Erythroblast (primary cell): ENCODE measurements around the gene RNPEPL1.

ENCODE experiments used
- DNase-seq, 2 experiments: peaks; one replicate each; lab custom pipeline; 2025; lab: John Stamatoyannopoulos, UW
- GATA1 ChIP-seq: IDR thresholded peaks from 2 replicates; pipeline ENCODE4 v1.6.1; 2011; ENCODE audit warnings: low read depth, mild to moderate bottlenecking, control low read depth, low read length, moderate library complexity
- POLR2A ChIP-seq: IDR thresholded peaks from 2 replicates; pipeline ENCODE4 v1.6.1; 2011; ENCODE audit warnings: mild to moderate bottlenecking, low read length

The RNPEPL1 gene

DNA sequence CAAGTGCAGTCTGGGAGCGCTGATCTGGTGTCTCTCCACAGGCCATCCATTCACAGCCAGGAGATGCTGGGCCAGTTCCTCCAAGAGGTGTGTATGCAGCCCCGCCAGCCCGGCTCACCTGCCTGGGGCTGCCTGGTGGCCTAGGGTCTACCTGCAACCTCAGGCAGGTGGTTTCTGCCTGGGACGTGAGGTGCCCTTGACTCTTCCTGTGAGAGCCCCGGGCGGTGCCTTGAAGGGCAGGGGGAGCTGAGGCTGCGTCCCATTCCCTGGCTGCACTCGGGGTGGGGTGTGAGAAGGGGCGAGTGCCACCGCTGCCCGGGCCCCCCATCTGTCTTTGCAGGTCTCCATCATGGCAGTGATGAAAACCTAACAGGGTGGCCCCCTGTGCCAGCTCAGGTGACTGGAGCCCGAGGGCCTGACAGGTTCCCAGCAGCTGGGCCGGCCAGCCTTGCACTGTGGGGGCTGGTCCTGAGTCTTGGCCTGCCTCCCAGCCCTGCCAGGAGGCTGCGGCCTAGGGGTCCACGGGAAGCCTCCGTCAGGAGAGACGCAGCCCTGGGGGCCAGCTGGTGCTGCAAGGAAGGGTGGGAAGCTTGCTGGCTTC lies 30.1 kb downstream of the RNPEPL1 start:
- TF ChIP-seq POLR2A (no peak), GATA1 (no peak)

DNA sequence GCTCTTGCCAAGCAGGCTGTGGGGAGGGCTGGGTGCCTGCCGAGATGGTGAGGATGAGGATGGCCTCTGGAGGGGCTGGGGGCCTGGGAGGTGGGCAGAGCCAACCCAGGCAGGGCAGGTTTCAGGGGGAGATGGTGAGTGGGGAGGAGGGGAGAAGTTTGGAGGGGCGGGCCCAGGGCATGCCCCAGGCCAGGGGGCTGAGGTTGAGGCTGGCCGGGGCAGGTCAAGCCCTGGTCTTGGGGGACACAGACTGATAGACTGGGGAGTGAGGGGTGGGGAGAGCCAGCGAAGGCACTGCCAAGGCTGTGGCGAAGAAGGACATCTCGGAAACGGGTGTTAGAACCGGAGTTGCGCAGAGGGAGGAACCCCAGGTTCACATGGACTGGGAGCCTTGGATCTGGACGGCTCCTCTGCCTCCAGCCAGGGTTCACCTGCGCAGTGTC lies 30.9 kb downstream of the RNPEPL1 start:
- TF ChIP-seq GATA1: no peak
- TF ChIP-seq POLR2A: no peak
- no peak for DNase-seq

More for the DNA sequence above, 30.1 kb downstream of the RNPEPL1 start:
- DNase-seq: no peak

DNA sequence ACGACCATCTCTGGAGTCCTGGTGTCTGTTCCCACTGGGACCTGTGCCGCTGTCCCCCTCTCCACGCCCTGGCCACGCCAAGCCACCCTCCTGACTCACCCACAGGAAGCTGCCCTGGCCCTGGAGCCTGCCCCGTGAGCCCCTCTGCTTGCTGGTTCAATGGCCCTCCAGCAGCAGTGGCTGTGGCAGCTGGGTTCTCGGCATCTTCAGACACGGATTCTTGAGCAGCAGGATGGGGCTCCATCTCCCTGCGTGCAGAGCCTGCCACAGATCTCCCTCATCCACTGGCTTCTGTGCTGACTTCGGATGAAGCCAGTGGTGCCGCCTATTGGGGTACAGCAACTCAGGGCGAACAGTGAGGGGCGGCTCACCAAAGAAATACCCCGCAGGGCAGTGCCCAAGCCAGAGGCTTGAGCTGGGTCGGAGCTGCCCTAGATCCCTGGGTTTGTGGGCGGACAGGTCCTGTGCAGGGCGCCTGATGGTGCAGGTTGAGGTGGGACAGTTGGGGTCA lies 32.2 kb downstream of the RNPEPL1 start:
- no peak for DNase-seq
- no peak for TF ChIP-seq POLR2A
- no peak for TF ChIP-seq GATA1

DNA sequence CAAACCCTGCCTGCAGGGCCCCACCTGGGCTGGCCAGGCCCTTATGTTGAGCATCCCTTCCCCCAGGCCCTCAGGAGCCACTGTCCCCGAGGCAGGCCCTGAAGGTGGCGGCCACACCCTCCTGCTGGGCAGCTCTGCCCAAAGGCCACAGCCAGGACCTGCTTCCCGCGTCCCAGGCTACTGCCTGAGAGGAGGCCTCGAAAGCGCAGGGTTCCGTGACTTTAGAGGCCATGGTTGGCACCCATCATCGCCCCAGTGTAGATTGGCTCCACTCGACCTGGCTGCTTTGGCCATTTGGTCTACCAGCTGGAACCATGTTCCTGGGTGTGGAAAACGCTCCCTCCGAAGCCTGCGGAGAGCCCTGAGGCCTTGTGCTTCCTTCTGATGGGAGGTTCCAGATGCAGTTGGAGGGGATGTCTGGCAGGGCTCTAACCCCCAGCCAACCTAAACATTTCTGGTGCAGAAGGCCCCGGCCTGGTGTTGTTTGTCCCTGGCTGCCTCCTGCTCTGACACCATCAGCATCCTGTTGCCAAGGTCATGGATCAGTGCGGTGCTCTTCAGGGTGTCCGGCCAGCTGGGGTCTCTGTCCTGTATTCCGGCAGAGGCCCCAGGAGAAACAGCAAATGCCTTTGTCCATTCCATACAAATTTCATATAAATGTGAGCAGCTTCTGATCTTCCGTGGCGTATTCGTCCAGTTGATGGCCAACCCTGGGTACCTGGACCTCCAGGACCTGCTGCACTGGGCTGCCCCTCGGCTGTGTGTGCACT lies 33.0 kb downstream of the RNPEPL1 start:
- TF ChIP-seq POLR2A: no peak
- TF ChIP-seq GATA1: no peak
- DNase-seq: no peak

DNA sequence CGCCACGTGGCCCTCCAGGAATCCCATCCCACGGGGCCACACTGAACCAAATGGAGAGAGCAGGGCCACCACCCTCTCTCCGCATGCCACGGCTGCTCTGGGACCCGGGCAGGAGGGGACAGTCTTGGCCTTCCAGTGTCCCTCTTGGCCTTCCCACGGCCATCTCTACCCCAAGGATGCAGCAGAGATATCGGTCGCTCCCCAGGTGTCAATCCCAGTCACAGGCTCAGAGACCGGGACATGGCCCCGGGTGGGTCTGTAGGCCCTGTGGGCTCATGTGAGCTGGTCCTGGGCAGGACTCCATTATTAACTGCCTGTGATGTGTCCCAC lies 33.5 kb downstream of the RNPEPL1 start:
- no peak for TF ChIP-seq GATA1
- DNase-seq: no peak

DNA sequence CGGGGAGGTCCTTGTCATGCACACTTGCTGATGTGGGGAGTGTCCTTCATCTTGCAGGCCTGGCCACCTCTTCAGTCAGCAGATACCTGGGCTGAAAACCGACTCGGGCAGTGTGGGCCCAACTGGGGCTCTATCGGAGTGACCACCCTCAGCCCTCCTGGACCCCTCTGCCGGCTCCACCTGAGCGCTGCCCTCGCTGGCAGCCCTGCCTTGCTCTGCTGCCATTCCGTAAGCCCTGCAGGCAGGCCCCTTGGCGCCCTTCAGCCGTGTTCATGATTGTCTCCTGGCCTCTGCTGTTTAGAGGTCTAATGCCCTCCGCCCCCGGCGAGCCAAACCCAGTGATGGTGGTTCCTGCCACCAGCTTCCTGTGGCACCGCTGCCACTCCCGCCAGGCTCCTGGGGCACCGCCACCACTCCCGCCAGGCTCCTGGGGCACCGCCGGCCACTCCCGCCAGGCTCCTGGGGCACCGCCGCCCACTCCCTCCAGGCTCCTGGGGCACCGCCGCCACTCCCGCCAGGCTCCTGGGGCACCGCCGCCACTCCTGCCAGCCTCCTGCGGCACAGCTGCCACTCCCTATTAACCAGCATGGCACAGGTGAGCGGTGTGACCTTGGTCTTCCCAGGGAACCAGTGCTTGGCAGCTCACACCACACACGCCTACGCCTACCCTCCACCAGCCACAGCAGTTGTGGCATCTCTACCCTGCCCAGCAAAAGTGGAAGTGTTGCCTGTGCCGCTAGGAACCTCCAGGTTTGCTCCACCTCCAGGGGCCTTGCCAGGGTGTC lies 34.2 kb downstream of the RNPEPL1 start:
- DNase-seq: no peak
- TF ChIP-seq POLR2A: no peak
- no peak for TF ChIP-seq GATA1

DNA sequence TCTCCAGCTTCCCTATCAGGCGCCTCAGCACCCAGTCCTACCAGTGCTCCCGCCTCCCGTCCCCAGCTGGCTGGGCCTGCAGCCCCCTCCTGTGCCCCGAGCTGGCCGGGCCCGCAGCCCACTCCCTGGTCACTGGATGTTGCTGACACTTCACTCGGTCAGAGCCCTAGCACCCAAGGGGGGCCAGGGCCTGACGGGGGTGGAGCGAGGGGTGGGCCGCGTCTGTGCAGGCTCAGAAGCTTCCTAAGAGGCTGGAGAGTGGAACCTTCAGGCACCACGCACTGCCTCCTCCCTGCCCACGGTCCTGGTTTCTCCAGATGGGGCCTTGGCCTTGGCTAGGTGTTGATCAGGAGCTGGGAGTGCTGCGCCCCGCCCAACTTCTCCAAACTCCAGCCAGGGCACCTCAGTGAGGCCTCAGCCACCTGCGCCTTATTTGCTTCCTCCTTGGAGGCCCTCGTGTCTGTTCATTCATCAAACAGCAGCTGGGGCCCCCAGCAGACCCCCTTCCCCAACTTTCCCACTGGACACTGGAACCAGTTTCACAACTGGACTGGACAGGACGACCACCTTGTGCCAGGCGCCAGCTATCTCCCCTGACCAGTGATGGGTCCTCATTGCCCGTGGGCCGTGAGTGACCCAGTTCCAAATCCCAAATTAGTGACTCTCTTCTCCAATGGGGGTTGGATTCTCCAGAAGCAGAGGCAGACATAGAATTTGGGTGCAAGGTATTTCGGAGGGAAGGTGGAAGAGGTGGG lies 35.0 kb downstream of the RNPEPL1 start:
- TF ChIP-seq POLR2A (no peak), GATA1 (no peak)

DNA sequence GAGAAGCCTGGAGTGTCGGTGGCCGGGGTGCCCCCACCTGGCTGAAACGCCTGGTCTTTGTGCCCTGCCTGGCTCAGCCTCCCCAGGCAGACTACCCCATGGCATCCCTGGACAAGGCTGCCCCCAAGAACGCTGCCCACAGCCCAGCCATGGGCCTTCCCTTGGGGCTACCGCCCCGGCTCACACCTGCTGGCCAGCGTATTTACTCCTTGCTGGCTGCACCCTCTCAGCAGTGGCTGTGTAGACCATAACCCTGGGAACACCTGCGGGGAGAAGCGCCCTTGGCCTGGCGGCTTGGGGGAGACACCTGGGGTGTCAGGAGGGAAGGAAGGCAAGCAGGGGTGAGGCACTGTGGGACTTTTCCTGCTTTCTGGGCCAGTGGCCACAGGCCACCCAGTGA lies 35.6 kb downstream of the RNPEPL1 start:
- no peak for DNase-seq
- TF ChIP-seq POLR2A (no peak), GATA1 (no peak)

More for the DNA sequence above, 35.0 kb downstream of the RNPEPL1 start:
- DNase-seq: no peak

DNA sequence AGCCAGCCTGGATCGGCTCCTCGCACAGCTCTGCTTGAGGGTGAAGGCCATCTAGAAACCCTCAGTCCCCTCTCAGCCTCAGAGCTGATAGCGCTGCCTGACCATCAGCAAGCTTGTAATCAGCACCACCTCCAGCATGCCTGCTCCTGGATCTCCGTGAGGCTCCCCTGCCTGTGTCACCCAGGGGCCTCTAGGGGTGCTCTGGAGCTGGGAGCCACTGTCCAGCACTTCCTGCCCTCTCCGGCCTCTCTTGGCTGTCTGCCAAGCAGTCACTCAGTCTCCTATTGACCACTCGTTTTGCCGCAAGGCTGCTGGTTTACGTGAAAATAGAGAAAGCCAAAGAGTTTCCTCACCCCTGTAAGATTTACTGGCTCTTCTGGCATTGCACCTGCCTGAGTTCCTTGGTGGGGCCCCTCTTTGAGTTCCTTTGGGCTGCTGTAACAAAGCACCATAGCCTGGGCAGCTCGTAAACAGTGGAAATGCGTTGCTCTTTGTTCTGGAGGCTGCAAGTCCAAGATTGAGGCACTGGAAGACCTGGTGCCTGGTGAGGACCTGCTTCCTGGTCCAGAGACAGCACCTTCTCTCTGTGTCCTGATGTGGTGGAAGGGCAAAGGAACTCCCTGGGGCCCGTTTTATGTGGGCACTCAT lies 36.1 kb downstream of the RNPEPL1 start:
- TF ChIP-seq GATA1: no peak
- no peak for TF ChIP-seq POLR2A
- DNase-seq: peak; percentile 58 to 65

DNA sequence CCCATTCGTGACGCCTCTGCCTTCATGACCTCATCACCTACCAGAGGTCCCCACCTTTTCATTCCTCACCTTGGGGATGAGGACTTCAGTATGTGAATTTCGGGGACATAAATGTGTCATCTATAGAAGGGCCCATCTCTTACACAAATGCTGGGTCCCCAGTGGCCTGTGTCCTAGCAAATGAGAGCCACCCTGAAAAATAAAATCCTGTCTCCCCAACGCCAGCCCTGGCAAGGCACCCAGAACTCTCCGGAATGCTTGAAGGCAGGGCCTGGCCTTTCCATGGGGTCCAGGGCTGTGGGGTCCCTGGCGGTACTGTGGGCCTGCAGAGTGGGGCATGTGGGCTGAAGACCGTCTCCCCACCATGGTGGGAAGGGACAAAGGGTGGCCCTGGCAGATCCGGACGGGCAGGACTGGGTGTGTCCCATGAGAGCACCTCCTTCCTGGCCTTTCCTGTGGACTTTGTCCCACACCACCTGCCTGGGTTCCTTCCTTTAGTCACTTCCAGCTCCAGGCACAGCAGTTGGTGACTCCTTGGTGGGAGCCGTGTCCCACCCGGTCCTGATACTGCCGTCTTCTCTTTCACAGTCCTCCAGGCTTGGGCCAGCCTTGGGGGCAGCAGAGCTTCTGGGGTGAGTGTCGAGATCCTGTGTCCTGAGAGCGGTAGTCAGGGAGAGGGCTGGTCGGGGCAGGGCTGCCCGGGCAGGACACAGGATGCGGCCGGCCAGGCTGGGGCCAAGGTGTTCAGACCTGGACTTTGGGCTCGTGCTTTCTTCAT lies 36.8 kb downstream of the RNPEPL1 start:
- no peak for DNase-seq
- TF ChIP-seq GATA1 (no peak), POLR2A (no peak)

DNA sequence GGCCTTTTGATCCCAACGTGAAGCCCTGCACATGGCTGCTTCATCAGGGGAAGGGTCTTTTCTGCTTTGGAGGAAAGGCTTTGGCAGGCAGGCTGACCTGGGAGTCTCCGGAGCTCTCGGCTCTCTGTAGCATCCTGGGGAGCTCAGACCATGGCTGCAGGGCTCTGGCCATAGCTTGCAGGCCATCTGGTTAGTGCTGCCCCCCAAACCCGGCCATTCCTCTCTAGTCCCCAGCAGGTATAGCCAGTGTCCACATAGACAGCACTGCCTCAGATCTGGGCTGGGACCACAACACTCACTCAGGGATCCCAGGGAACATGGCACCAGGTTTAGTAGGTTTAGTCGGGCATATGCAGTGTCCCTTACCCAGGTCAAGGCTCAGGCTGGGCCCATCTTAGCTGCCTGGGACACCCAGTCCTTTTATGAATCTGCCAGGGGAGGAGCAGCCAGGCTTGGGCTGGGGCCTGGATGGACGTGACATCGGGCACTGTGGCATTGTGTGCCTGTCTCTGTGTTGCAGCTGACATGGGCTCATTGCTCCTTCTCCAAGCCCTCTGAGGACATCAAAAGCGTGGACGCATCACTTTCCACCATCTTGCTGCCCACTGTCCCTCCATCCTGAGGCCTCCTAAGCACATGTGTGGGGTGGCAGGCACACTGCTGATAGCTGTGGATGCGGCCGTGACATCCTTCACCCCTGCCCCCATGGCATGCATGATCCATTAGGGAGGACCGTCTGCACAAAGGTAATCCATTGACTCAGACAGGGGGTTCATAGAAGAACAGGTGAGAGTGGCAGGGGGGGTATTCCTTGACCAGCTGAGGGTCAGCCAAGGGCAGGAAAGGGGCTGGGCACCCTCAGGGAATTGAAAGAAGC lies 37.8 kb downstream of the RNPEPL1 start:
- no peak for DNase-seq
- TF ChIP-seq GATA1 (no peak), POLR2A (no peak)
